ENCODE data around the gene LAS1L. TPM values are rescaled to one million over a fixed set of nuclear protein-coding genes. Genes with fewer than 3 reads are reported as not detected.

LAS1L gene
- total and polyA plus RNA-seq, 4 donors: 8.4 to 15.6 (median 13.9) TPM

- H3K36me3 ChIP-seq (ENCODE audit: control insufficient read depth in 4 of 4, insufficient read depth in 3 of 4, low read depth in 1 of 4, low read length in 3 of 4): peaks cover 0 to 27% (median 8%) of the 10 kb centered on the region in 4 donors
- TF ChIP-seq JUND (IDR thresholded peaks at IDR 0.05) (no peak), SP1 (IDR thresholded peaks at IDR 0.05) (no peak), GABPA (IDR thresholded peaks at IDR 0.05 in 1 of 2, conservative IDR thresholded peaks at IDR 0.05 in 1 of 2) (no peak), TAF1 (conservative IDR thresholded peaks at IDR 0.05) (no peak), ATF3 (IDR thresholded peaks at IDR 0.05) (no peak), FOXA2 (IDR thresholded peaks at IDR 0.05) (no peak)
- no peak overlapping the region for H3K27ac ChIP-seq (ENCODE audit: low read depth in 1 of 2, low read length in 2 of 2)
- no peaks in the 10 kb centered on the region for H3K27me3 ChIP-seq (ENCODE audit: control insufficient read depth in 4 of 4, insufficient read depth in 4 of 4, low read length in 3 of 4)
- no peak overlapping the region for H3K9ac ChIP-seq (ENCODE audit: low read depth in 1 of 2, low read length in 2 of 2)
- H3K4me1 ChIP-seq (ENCODE audit: control insufficient read depth in 4 of 4, insufficient read depth in 4 of 4, low read length in 3 of 4): no peaks in the 10 kb centered on the region
- H3K4me3 ChIP-seq (ENCODE audit: low read depth in 1 of 3, low read length in 3 of 3): no peak overlapping the region
- no peaks in the 10 kb centered on the region for H3K9me3 ChIP-seq (ENCODE audit: control insufficient read depth in 4 of 4, low read length in 3 of 4)
- WGBS: 56% methylated on average over 1 of the region's 1 CpG
- DNase-seq (ENCODE audit: low spot score): no peak
These were observed 21.0 kb downstream of the LAS1L start for GRCh38 chrX:65513610-65514009.

GRCh38 chrX:65509400-65509799 lies 25.2 kb downstream of the LAS1L start:
- Histone ChIP-seq H3K27ac (ENCODE audit: low read depth in 1 of 2, low read length in 2 of 2) (no peak overlapping the region), H3K36me3 (ENCODE audit: control insufficient read depth in 4 of 4, insufficient read depth in 3 of 4, low read depth in 1 of 4, low read length in 3 of 4) (peaks cover 0 to 18% (median 6%) of the 10 kb centered on the region in 4 donors), H3K9ac (ENCODE audit: low read depth in 1 of 2, low read length in 2 of 2) (no peak overlapping the region), H3K4me3 (ENCODE audit: low read depth in 1 of 3, low read length in 3 of 3) (no peak overlapping the region), H3K9me3 (ENCODE audit: control insufficient read depth in 4 of 4, low read length in 3 of 4) (no peaks in the 10 kb centered on the region), H3K4me1 (ENCODE audit: control insufficient read depth in 4 of 4, insufficient read depth in 4 of 4, low read length in 3 of 4) (no peaks in the 10 kb centered on the region), H3K27me3 (ENCODE audit: control insufficient read depth in 4 of 4, insufficient read depth in 4 of 4, low read length in 3 of 4) (no peaks in the 10 kb centered on the region)
- DNase-seq (ENCODE audit: low spot score): no peak
- TF ChIP-seq SP1 (IDR thresholded peaks at IDR 0.05): no peak
- no peak for TF ChIP-seq JUND (IDR thresholded peaks at IDR 0.05)
- no peak for TF ChIP-seq NR2F2 (IDR thresholded peaks at IDR 0.05)
- TF ChIP-seq FOXA2 (IDR thresholded peaks at IDR 0.05): no peak
- TF ChIP-seq, protein P1, sequence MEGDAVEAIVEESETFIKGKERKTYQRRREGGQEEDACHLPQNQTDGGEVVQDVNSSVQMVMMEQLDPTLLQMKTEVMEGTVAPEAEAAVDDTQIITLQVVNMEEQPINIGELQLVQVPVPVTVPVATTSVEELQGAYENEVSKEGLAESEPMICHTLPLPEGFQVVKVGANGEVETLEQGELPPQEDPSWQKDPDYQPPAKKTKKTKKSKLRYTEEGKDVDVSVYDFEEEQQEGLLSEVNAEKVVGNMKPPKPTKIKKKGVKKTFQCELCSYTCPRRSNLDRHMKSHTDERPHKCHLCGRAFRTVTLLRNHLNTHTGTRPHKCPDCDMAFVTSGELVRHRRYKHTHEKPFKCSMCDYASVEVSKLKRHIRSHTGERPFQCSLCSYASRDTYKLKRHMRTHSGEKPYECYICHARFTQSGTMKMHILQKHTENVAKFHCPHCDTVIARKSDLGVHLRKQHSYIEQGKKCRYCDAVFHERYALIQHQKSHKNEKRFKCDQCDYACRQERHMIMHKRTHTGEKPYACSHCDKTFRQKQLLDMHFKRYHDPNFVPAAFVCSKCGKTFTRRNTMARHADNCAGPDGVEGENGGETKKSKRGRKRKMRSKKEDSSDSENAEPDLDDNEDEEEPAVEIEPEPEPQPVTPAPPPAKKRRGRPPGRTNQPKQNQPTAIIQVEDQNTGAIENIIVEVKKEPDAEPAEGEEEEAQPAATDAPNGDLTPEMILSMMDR (IDR thresholded peaks at IDR 0.05; ENCODE audit: low read depth, low read length, missing input control): no peak
- no peak for TF ChIP-seq HNF4G (IDR thresholded peaks at IDR 0.05)
- TF ChIP-seq, protein P2, sequence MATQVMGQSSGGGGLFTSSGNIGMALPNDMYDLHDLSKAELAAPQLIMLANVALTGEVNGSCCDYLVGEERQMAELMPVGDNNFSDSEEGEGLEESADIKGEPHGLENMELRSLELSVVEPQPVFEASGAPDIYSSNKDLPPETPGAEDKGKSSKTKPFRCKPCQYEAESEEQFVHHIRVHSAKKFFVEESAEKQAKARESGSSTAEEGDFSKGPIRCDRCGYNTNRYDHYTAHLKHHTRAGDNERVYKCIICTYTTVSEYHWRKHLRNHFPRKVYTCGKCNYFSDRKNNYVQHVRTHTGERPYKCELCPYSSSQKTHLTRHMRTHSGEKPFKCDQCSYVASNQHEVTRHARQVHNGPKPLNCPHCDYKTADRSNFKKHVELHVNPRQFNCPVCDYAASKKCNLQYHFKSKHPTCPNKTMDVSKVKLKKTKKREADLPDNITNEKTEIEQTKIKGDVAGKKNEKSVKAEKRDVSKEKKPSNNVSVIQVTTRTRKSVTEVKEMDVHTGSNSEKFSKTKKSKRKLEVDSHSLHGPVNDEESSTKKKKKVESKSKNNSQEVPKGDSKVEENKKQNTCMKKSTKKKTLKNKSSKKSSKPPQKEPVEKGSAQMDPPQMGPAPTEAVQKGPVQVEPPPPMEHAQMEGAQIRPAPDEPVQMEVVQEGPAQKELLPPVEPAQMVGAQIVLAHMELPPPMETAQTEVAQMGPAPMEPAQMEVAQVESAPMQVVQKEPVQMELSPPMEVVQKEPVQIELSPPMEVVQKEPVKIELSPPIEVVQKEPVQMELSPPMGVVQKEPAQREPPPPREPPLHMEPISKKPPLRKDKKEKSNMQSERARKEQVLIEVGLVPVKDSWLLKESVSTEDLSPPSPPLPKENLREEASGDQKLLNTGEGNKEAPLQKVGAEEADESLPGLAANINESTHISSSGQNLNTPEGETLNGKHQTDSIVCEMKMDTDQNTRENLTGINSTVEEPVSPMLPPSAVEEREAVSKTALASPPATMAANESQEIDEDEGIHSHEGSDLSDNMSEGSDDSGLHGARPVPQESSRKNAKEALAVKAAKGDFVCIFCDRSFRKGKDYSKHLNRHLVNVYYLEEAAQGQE (IDR thresholded peaks at IDR 0.05): no peak
- no peak for TF ChIP-seq YY1 (IDR thresholded peaks at IDR 0.05)
- TF ChIP-seq ATF3 (IDR thresholded peaks at IDR 0.05): no peak
- TF ChIP-seq FOXA1 (IDR thresholded peaks at IDR 0.05): no peak
- WGBS: 94% methylated on average over 4 of the region's 4 CpGs

DNA sequence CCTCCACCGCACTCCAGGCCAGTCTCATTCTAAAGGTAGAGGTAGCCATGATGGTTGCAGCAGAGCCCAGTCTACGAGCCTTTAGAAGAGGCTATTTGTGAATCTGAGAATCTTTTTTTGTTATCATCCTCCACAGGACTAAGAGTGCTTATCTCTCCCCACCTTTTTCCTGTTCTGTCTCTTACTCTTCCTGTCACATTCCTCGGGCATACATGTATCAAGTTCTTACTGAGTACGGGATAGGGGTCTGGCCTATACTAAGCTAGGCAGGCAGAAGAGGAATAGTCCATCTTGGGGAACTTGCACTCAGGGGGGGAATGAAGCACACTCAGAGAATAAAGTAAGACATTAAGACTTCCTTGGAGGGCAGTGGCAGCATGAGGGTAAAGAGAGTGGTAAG lies 25.7 kb downstream of the LAS1L start:
- DNase-seq (ENCODE audit: low spot score): no peak
- Histone ChIP-seq H3K27me3 (ENCODE audit: control insufficient read depth in 4 of 4, insufficient read depth in 4 of 4, low read length in 3 of 4) (no peaks in the 10 kb centered on the region), H3K9ac (ENCODE audit: low read depth in 1 of 2, low read length in 2 of 2) (no peak overlapping the region), H3K36me3 (ENCODE audit: control insufficient read depth in 4 of 4, insufficient read depth in 3 of 4, low read depth in 1 of 4, low read length in 3 of 4) (peaks cover 0 to 18% (median 6%) of the 10 kb centered on the region in 4 donors), H3K9me3 (ENCODE audit: control insufficient read depth in 4 of 4, low read length in 3 of 4) (no peaks in the 10 kb centered on the region), H3K4me1 (ENCODE audit: control insufficient read depth in 4 of 4, insufficient read depth in 4 of 4, low read length in 3 of 4) (no peaks in the 10 kb centered on the region), H3K27ac (ENCODE audit: low read depth in 1 of 2, low read length in 2 of 2) (no peak overlapping the region), H3K4me3 (ENCODE audit: low read depth in 1 of 3, low read length in 3 of 3) (no peak overlapping the region)
- WGBS: 79% methylated on average over 4 of the region's 4 CpGs
- TF ChIP-seq HNF4G (IDR thresholded peaks at IDR 0.05): no peak
- TF ChIP-seq, protein P2 (IDR thresholded peaks at IDR 0.05): no peak
- TF ChIP-seq RAD21 (IDR thresholded peaks at IDR 0.05): no peak
- no peak for TF ChIP-seq RXRA (IDR thresholded peaks at IDR 0.05)
- no peak for TF ChIP-seq ZBTB33 (IDR thresholded peaks at IDR 0.05)
- no peak for TF ChIP-seq HNF4A (conservative IDR thresholded peaks at IDR 0.05)
